Uterus (tissue), 2 donors: Measurements from ENCODE around the gene CBFB.

Source experiments
- POLR2A ChIP-seq, 2 donors: fragments of 450-650 bp; IDR thresholded peaks; one replicate each; pipeline ENCODE4 v1.6.1; 2016; ENCODE audit warnings: antibody characterized with exemption in 2 of 2, mild to moderate bottlenecking in 1 of 2, moderate library complexity in 1 of 2
- TF ChIP-seq, protein P1 (sequence below), 4 experiments: fragments of 200-600 bp in 2 of 4; fragments of 450-650 bp in 2 of 4; sonication (generic) in 2 of 4; IDR thresholded peaks; one replicate each; pipeline ENCODE4 v1.5.1; 2016 to 2019; ENCODE audit warnings: antibody characterized with exemption in 4 of 4, mild to moderate bottlenecking in 2 of 4, moderate library complexity in 1 of 4

- TF ChIP-seq, protein P1, sequence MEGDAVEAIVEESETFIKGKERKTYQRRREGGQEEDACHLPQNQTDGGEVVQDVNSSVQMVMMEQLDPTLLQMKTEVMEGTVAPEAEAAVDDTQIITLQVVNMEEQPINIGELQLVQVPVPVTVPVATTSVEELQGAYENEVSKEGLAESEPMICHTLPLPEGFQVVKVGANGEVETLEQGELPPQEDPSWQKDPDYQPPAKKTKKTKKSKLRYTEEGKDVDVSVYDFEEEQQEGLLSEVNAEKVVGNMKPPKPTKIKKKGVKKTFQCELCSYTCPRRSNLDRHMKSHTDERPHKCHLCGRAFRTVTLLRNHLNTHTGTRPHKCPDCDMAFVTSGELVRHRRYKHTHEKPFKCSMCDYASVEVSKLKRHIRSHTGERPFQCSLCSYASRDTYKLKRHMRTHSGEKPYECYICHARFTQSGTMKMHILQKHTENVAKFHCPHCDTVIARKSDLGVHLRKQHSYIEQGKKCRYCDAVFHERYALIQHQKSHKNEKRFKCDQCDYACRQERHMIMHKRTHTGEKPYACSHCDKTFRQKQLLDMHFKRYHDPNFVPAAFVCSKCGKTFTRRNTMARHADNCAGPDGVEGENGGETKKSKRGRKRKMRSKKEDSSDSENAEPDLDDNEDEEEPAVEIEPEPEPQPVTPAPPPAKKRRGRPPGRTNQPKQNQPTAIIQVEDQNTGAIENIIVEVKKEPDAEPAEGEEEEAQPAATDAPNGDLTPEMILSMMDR (IDR thresholded peaks at IDR 0.05) = no peak
- no peak for TF ChIP-seq POLR2A (IDR thresholded peaks at IDR 0.05)
These were observed 27.0 kb downstream of the CBFB start for GRCh38 chr16:67055712-67056487.
